BJ (cell line): ENCODE data around the gene SGTB. TPM values are rescaled to one million over a fixed set of nuclear protein-coding genes. Genes with fewer than 3 reads are reported as not detected.

Experiments
- CTCF ChIA-PET: fragments of 350-600 bp; formaldehyde crosslinking; extraction: SDS; loops from one replicate; lab custom pipeline; 2021; ENCODE audit warnings: antibody characterized with exemption, inconsistent platforms; lab: Yijun Ruan, JAX
- POLR2A ChIA-PET: fragments of 300-600 bp; sonication (Branson Sonifier 250); formaldehyde crosslinking; extraction: SDS; loops from one replicate; lab custom pipeline; 2021; ENCODE audit warnings: antibody characterized with exemption; lab: Charles Lee
- DNase-seq: peaks from one replicate; pipeline ENCODE4 v3.0.0-alpha.2; 2011; ENCODE audit warnings: low read depth
- H3K27me3 ChIP-seq: 2 replicates; pipeline ENCODE4 v1.6.0; 2011; ENCODE audit warnings: low read length; ENCODE audit not compliant: control insufficient read depth, insufficient read depth
- H3K36me3 ChIP-seq: 2 replicates; pipeline ENCODE4 v1.5.1; 2011; ENCODE audit warnings: low read length; ENCODE audit not compliant: control insufficient read depth, insufficient read depth
- H3K4me3 ChIP-seq: 2 replicates; pipeline ENCODE4 v1.5.1; 2011; ENCODE audit warnings: low read depth, mild to moderate bottlenecking, control low read depth, low read length
- CTCF ChIP-seq: IDR thresholded peaks from 2 replicates; pipeline ENCODE4 v1.5.1; 2011; ENCODE audit warnings: low read depth, mild to moderate bottlenecking, control low read depth, inconsistent platforms, low read length, moderate library complexity; ENCODE audit not compliant: insufficient read depth
- polyA plus RNA-seq: library from polyadenylated mRNA; depleted of rRNA; stranded (reverse); fragments of >200 nt; gene quantifications from 2 replicates; pipeline ENCODE4 v1.2.3, GENCODE V29; 2011

Gene SGTB
- polyA plus RNA-seq, 1 experiment: 6.5 TPM

GRCh38 chr5:65674749-65675148 lies 47.2 kb downstream of the SGTB start:
- ChIA-PET POLR2A (no interaction called here), CTCF (interaction anchor here (4.8 kb wide), 1 partner anchor 11 kb away, joined by 21 read pairs; no protein-coding TSS in a partner anchor)
- 0 out of 2 replicates have a peak, but pooled peaks cover 1% of the 10 kb centered on the region for H3K36me3 ChIP-seq
- TF ChIP-seq CTCF: no peak
- no peaks in the 10 kb centered on the region for H3K27me3 ChIP-seq
- H3K4me3 ChIP-seq: no peak overlapping the region
- DNase-seq: no peak

- H3K4me3 ChIP-seq: no peak overlapping the region
- no peaks in the 10 kb centered on the region for H3K27me3 ChIP-seq
- ChIA-PET POLR2A (interaction anchor here (0.6 kb wide), 1 partner anchor 492 kb away, joined by 3 read pairs; no protein-coding TSS in a partner anchor), CTCF (interaction anchor here (0.5 to 4.8 kb wide), 2 partner anchors 9 to 467 kb away, joined by 3 to 21 read pairs; no protein-coding TSS in a partner anchor)
- H3K36me3 ChIP-seq: 0 out of 2 replicates have a peak, but pooled peaks cover 1% of the 10 kb centered on the region
- no peak for TF ChIP-seq CTCF
- DNase-seq: peak; percentile 26
These were observed 49.1 kb downstream of the SGTB start for GRCh38 chr5:65672796-65673195.

DNA sequence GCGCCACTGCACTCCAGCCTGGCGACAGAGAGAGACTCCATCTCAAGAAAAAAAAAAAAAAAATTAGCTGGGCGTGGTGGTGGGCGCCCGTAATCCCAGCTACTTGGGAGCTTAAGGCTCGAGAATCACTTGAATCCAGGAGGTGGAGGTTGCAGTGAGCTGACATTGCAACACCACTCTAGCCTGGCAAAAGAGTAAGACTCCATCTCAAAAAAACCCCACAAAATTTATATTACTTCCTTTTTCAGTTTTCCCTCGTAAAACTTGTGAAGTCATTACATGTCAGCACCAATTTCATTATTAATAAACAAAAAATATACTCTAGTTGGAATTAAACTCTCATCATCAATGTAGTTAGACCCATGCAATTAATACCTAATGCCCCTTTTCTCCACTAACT lies 53.2 kb downstream of the SGTB start:
- Histone ChIP-seq H3K4me3 (no peak overlapping the region), H3K27me3 (no peaks in the 10 kb centered on the region), H3K36me3 (no peaks in the 10 kb centered on the region)
- TF ChIP-seq CTCF: no peak
- ChIA-PET CTCF (no interaction called here), POLR2A (no interaction called here)
- no peak for DNase-seq

- POLR2A ChIA-PET: no interaction called here
These were observed 57.9 kb downstream of the SGTB start for GRCh38 chr5:65663804-65664521.

More at GRCh38 chr5:65663804-65664521, 57.9 kb downstream of the SGTB start:
- peak; percentile 45 for TF ChIP-seq CTCF
- no peak overlapping the region for H3K4me3 ChIP-seq
- CTCF ChIA-PET: interaction anchor here (0.9 to 3.6 kb wide), 5 partner anchors 9 to 38 kb away, joined by 3 to 21 read pairs (median 4); no protein-coding TSS in a partner anchor
- no peak for DNase-seq
- no peaks in the 10 kb centered on the region for H3K36me3 ChIP-seq
- no peaks in the 10 kb centered on the region for H3K27me3 ChIP-seq
